Lower leg skin (tissue), 3 donors: ENCODE results near the gene OR2A1.
"Not testable (repeated sequence)": the region's sequence is repeated elsewhere in the genome, so short reads cannot be mapped to it uniquely, and the experiment has no call there.

Experiments
- CTCF ChIP-seq, 3 donors: fragments of 450-650 bp; IDR thresholded peaks; one replicate each; pipeline ENCODE4 v1.5.1; 2016; ENCODE audit warnings: antibody characterized with exemption in 3 of 3, mild to moderate bottlenecking in 3 of 3, moderate library complexity in 2 of 3
- POLR2A ChIP-seq, 2 donors: fragments of 450-650 bp; IDR thresholded peaks; one replicate each; pipeline ENCODE4 v1.6.1; 2016 to 2017; ENCODE audit warnings: antibody characterized with exemption in 2 of 2, mild to moderate bottlenecking in 1 of 2, moderate library complexity in 1 of 2

GRCh38 chr7:144283716-144284115 is 28.5 kb upstream of the OR2A1 start:
- not testable (repeated sequence) for TF ChIP-seq CTCF, POLR2A (IDR thresholded peaks at IDR 0.05)
